Activated naive CD4-positive, alpha-beta T cell treated with Interleukin-2 at 50 U/mL for 16 hours (primary cell): ENCODE measurements around the gene RGS6.

Source experiments
- DNase-seq: peaks from one replicate; pipeline ENCODE4 v3.0.0-alpha.2; 2020

Gene RGS6

DNA sequence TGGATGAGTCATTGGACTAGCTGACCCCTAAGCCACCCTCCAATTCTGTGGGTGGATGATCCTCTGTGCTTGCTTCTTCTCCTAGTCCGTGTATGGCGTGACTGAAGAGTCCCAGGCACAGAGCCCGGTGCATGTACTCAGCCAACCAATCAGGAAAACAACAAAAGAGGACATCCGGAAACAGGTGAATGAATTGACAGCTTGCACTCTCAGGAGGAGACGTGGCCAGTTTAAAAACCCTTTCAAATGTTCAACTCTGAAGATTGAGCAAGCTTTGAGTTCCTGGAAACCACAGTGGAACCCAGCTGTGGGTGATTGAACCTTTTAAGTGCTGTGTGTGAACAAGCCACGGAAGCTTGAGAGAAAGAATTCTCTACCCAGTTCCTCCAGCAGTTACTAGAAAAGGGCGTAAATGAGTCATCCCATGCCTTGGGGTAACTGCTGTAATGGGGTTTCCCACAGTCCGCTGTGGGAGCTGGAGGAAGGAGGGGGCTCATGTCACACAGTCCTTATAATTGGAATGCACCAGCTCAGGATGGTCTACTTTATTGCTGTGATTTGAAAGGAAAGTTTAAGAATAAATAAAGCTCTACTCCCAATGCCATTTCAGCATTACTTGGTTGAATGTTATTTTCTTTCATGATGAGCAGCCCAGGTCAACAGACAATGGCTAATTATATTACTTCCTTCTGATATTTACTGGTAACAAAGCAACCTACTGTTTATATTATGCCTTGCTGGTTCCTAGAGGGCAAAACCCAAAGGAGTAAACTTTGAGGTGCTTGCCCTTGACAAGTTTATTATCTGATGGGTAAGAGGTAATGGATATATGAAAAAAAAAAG is 544.6 kb downstream of the RGS6 start:
- DNase-seq = peak; percentile 66

GRCh38 chr14:72477578-72477977 is 545.3 kb downstream of the RGS6 start:
- peak; percentile 2 for DNase-seq

DNA sequence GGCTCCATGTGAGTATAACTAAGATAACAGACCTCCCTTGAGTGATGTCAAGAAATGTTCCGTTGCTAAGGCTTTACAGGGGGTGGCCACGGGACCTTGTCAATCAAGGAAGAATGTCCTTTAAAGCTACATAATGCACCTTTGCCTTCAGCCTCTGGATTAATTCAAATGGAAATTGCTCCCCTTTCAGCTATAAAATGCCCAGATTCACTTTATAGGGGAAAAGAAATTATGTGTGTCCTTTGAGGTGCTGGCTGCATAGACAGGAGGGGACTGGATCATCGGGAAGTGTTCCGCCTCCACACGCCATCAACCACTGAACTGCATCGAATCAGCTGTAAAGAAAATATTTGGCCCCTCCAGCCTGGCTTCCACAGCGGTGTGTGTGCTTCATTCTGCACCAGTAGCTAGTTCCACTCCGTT is 546.3 kb downstream of the RGS6 start:
- DNase-seq = no peak

GRCh38 chr14:72479461-72479931 is 547.3 kb downstream of the RGS6 start:
- DNase-seq = no peak

DNA sequence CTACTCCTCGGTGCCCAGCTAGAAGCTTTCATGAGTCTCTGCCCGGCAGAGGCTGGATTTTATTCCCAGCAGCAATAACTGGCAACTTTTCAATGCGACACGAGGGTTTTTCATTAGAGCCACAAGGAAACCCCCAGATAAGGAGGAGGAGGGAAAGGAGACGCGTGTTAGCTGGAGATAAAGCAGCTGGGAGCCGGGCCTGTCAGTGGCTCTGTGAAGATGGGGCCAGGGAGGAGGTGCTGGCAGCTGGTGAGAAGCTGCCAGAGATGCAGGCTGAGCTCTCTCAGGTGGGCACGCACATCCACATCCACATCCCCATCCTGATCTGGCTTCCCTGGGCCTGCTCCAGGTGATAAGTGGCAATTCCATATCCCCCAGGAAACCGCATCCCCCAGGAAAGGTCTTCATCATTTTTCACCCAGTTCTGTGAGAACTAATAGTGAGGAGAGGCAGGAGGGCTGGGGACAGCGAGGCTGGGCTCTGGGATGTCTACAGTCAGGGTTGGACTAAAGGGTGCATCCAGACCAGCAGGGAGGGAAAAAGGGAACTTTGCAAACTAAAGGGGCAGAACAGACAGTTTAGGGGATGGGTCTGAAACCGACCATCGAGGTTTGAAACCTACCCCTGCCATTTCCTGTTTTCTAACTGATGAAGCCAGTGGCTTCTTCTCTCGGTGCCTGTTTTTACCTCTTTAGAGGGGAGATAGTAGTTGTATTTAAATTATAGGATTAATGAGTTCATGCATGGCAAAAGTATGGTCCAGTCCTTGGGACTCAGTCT is 548.4 kb downstream of the RGS6 start:
- DNase-seq = no peak

DNA sequence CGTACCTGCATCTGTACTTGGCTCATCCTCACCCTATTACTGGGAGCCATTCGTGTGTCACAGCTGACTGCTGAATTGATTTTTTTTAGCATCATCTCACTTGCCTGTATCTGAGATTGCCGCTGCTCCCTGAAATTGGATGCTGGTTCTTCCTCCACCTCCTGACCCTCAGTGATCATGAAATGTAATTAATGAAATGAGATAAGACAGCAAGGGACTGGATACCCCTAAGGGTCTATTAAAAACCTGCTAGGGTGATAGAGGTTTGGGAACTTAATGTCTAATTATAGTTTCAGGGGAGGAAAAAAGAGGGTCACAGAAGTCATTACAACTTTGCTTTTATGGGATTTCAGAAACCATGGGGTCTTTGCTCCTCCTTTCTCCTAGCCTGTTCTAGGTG is 551.1 kb downstream of the RGS6 start:
- no peak for DNase-seq

DNA sequence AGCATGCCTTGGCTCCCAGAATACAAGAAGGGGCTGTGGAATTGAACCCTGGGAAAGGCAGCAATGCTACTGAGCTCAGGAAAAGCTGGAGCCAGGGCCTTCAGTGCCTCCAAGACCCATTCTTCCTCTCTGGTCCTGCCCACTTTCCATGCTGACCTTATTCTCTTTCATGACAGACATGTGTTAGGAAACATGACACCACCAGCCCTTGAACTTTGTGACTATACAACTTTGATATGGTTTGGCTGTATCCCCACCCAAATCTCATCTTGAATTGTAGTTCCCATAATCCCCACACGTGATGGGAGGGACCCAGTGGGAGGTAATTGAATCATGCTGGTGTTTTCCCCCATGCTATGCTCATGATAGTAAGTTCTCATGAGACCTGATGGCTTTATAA is 553.5 kb downstream of the RGS6 start:
- no peak for DNase-seq

DNA sequence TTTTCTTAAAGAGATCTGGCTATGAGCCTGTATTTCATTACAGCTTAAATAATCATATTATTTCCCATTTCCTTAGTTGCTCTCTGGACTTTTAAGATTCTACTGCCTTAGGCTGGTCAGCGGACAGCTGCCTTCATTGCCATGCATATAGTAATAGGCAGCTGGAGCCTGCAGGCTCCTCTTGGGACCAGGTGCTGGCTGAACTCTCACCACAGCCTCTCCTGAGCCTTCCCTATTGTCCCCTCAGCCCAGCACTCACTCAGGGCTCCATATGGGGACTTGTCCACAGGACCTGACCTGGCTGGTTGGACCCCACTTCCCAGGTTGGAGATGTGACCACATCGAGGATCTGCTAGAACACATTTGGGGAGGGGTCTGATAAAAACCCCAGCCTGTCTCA is 556.3 kb downstream of the RGS6 start:
- no peak for DNase-seq

- no peak for DNase-seq
These were observed 560.0 kb downstream of the RGS6 start for GRCh38 chr14:72492196-72492595.

GRCh38 chr14:72495668-72496067 is 563.4 kb downstream of the RGS6 start:
- DNase-seq = no peak

DNA sequence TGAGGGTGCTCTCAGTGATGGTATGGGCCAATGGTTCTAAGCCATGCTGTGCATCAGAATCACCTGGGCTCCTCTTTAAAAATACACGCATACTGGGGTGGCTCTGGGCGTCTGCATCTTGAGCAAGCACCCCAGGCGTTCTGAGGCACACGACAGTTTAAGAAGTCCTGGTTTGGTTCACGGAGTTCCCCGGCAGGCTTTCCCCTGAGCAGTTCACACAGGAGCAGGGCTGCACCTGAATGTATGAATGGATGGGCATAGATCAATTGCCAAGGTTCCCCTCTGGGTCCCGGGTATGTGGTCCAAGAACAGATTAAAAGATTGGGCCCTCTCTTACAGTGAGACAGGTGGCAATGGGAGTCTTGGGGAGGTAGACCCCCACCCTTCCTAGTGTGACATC is 566.4 kb downstream of the RGS6 start:
- no peak for DNase-seq

GRCh38 chr14:72499746-72500145 is 567.5 kb downstream of the RGS6 start:
- no peak for DNase-seq

GRCh38 chr14:72500234-72500838 is 568.1 kb downstream of the RGS6 start:
- DNase-seq = no peak

- no peak for DNase-seq
These were observed 569.2 kb downstream of the RGS6 start for GRCh38 chr14:72501439-72501838.

DNA sequence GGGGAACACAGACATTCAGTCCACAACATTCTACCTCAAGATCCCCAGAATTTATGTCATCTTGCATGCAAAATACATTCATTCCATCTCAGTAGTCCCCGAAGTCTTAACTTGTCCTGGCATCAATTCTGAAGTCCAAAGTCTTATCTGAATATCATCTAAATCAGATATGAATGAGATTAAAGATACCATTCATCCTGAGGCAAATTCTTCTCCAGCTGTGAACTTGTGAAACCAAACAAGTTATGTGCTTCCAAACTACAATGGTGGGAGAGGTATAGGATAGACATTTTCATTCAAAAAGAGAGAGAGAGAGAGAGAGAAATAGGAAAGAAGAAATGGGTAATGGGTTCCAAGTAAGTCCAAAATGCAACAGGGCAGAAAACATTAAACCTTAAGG is 571.0 kb downstream of the RGS6 start:
- DNase-seq = no peak

GRCh38 chr14:72503696-72504368 is 571.6 kb downstream of the RGS6 start:
- no peak for DNase-seq

- no peak for DNase-seq
These were observed 578.3 kb downstream of the RGS6 start for GRCh38 chr14:72510566-72510965.

- DNase-seq = no peak
These were observed 580.1 kb downstream of the RGS6 start for GRCh38 chr14:72512281-72512680.

DNA sequence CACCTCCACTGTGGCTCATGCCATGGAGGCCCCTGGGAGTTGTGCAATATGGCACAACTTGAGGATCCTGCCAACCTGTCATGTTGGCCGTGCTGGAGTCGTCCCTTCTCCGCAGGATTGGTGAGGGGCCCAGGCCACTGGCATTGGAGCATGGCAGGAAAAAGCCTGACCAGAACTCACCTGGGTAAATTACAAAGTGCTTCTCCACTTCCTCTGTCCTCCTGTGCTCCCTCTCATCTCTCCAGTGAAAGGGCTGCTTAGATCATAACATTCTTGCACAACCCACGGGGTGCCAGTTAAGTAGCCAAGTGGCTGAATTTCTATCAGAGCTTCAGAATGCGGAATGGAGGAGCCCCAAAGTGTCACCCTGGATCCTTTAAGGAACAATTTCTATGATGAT is 580.7 kb downstream of the RGS6 start:
- no peak for DNase-seq

DNA sequence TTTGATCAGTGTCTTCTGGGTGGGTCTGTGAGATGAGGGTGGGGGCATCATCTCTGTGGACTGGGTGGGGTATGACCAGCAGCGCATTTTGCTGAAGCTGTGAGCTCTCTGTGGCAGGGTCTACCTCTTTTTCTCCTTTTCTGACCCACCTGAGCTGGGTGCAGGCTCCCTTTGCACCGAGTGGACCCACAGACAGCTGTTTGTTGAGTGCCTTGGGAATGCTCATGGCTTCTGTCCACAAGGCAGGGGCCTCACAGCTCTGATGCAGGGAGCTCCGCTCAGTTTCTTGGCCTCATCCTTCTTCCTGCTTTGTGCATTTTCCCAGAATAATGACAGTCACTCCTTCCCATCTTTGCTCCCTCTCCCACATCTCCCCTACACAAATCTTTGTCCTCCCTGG is 581.1 kb downstream of the RGS6 start:
- no peak for DNase-seq

- DNase-seq = no peak
These were observed 581.9 kb downstream of the RGS6 start for GRCh38 chr14:72513965-72514659.

DNA sequence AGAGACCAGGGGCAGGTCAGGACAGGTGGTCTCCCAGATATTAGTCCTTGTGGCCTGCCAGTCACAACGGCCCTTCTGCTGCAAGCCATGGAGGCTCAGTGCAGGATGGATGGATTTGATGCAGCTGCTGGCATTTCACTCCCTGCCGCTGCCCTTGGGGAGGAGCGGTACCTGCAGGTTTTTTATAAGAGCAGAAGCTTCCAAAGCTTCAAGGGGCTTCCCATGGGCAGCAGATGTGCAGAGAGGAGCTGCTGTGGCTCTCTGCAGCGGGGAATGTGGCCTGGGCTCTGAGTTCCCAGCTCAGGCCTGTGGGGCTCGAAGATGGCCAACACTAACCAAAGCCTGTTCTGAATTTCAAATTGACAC is 582.4 kb downstream of the RGS6 start:
- no peak for DNase-seq
